Measurements from ENCODE around the gene DLGAP1.

DLGAP1 gene

DNA sequence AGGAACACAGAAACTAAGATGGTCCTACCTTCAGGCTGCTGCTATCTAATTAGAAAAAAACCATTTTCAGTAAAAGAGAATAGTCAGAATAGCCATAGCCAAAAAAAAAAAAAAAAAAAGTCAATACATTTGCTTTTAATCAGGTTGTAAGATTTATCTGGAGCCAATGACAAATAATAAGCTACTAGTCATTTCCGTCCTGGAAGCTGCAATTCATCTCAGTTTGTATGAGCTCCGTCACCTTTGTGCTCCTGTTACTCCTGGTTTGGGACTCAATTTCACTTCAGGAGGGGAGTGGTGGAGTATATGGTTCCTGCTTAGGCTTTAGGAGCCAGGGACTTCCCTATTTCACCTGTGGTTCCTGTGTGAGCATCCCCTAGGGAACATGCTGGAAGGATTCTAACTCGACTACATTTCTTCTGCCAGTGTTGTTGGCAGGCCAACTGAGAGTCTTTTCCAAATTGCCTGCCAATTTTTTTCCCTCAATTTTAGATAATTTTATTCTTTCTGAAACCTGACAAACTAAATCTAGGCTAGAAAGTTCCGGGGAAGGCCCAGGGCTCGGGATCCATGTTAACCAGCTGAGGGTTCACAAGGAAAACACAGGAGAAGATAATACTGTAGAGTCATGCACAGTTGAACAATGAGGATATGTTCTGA is 481.8 kb downstream of the DLGAP1 start:
- no peaks in the 10 kb centered on the region for H3K36me3 Mint-ChIP-seq (ENCODE audit: low read depth)
- no peak overlapping the region for H3K27ac Mint-ChIP-seq
- H3K4me1 Mint-ChIP-seq (ENCODE audit: low read depth), result no peaks in the 10 kb centered on the region
- intact Hi-C loops (cut with micrococcal nuclease), result no loop called here
- no peak overlapping the region for H3K4me3 Mint-ChIP-seq
- H3K27me3 Mint-ChIP-seq, result no peaks in the 10 kb centered on the region
- H3K9me3 Mint-ChIP-seq, result peaks cover 1% of the 10 kb centered on the region

DNA sequence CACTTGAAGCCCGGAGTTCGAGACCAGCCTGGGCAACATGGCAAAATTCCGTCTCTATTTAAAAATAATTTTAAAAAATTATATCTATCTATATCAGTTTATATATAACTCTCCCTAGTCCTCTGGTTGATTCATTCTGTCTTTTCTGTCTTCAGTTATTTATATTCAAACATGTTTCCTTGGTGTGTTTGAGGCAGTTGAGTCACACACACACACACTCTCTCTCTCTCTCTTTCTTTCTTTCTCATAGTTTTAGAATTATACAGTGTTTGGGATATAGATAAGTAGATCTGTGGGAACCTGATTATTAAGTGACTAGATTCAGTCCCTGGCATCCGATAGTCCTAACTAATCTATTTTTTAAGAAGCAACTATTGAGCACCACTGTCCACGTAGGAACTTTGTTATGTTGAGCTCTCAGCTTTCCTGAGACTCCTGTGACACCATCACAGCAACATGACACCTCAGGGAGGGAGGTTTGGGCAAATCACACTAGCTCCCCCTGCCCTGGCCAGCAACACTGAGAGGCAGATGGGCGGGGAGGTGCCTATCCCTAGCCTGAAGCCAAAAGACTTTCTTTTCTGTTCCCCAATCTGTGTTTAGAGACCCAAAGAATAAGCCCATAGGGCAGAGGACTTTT is 482.7 kb downstream of the DLGAP1 start:
- Mint-ChIP-seq H3K36me3 (ENCODE audit: low read depth) (no peaks in the 10 kb centered on the region), H3K9me3 (no peaks in the 10 kb centered on the region), H3K27ac (no peak overlapping the region), H3K4me3 (no peak overlapping the region), H3K27me3 (no peaks in the 10 kb centered on the region), H3K4me1 (ENCODE audit: low read depth) (no peaks in the 10 kb centered on the region)
- intact Hi-C loops (cut with micrococcal nuclease), result no loop called here

DNA sequence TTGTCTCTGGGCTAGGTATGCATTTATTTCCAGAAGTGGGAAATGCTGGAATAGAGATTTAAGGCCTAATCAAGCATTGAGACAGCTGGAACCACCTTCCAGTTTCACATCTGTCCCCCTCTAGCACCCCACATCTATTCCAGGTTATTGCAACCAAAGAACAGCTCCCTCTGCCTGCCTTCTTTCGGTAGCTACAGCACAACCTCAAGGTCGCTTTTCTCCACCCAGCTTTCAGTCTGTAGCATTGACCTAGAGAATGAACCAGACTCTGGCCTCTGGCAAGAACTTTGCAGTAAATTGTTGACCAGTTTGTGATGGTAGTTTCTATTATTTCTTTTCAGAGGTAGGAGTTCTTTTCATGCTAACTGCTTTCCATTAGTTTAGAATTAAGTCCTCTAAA is 484.2 kb downstream of the DLGAP1 start:
- H3K36me3 Mint-ChIP-seq (ENCODE audit: low read depth), result no peaks in the 10 kb centered on the region
- no peaks in the 10 kb centered on the region for H3K4me1 Mint-ChIP-seq (ENCODE audit: low read depth)
- no peak overlapping the region for H3K27ac Mint-ChIP-seq
- H3K4me3 Mint-ChIP-seq, result no peak overlapping the region
- peaks cover 3% of the 10 kb centered on the region for H3K27me3 Mint-ChIP-seq
- no peaks in the 10 kb centered on the region for H3K9me3 Mint-ChIP-seq
- intact Hi-C loops (cut with micrococcal nuclease), result no loop called here

DNA sequence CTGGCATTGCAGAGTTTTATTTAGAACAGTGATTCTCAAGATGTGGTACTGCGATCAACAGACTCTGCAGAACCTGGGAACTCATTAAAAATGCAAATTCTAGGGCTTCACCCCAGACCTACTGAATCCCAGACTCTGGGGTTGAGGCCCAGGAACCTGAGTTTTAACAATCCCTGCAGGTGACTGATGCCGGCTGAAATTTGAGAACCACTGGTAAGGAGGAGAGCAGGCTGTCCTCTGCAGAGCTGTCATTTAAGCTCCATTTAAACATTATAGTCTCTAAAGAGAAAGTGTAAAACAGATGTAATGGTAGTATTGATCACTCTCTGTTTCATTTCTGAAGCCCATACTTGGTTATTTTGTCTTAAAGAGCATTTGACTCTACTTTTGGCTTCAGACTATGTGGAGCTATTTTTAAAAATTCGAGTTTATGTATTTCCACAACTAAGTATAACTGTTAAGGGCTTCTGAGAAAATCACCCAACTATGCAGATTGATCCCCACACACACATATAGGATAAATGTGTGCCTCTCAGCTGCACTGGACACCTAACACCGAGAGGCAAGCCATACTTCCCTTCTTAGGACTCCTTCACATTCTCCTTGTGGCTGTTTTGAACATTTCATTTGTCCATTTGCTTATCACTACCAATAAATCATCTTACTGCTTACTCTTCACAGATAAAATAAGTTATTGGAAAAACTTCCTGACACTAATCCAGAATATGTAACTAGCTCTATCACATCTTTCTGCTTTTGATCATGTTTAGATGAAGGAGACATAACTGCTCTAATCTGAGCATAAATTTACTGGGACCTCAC is 487.5 kb downstream of the DLGAP1 start:
- H3K27me3 Mint-ChIP-seq, result peaks cover 3% of the 10 kb centered on the region
- intact Hi-C loops (cut with micrococcal nuclease), result no loop called here
- H3K27ac Mint-ChIP-seq, result no peak overlapping the region
- H3K9me3 Mint-ChIP-seq, result no peaks in the 10 kb centered on the region
- H3K36me3 Mint-ChIP-seq (ENCODE audit: low read depth), result no peaks in the 10 kb centered on the region
- H3K4me3 Mint-ChIP-seq, result no peak overlapping the region
- no peaks in the 10 kb centered on the region for H3K4me1 Mint-ChIP-seq (ENCODE audit: low read depth)

DNA sequence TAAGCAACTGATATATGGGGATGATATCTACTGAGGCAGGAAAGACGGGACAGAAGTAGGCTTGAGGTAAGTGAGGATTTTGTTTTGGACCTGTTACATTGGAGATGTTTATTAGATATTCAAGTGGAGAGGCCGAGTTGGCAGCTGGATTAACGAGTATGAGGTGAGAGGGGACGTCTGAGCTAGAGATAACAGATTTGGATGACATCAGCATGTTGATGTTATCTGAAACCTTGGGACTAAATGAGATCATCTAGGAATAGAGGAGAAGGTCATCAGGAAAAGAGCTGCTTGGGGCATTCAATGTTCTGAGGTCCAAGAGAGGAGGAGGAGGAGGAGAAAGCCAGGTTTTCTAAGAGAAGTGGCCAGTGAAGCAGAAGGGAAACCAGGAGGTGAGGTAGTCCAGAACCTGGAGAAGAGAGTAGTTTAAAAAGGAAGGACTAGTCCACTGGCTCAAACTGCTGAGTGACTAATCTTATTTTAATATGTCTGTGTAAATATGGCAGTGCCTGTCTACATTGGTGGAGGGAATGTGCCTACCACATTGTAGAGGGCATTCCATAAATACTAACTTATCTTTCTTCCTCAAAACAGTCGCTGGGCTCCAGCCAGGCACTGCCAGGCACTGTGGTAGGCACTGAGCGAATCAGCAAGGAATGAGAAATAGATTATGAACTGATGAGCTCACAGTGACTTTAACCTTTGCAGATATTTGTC is 488.3 kb downstream of the DLGAP1 start:
- Mint-ChIP-seq H3K4me1 (ENCODE audit: low read depth) (no peaks in the 10 kb centered on the region), H3K4me3 (no peak overlapping the region), H3K27ac (no peak overlapping the region), H3K9me3 (no peaks in the 10 kb centered on the region), H3K36me3 (ENCODE audit: low read depth) (no peaks in the 10 kb centered on the region), H3K27me3 (peaks cover 3% of the 10 kb centered on the region)
- intact Hi-C loops (cut with micrococcal nuclease), result no loop called here

DNA sequence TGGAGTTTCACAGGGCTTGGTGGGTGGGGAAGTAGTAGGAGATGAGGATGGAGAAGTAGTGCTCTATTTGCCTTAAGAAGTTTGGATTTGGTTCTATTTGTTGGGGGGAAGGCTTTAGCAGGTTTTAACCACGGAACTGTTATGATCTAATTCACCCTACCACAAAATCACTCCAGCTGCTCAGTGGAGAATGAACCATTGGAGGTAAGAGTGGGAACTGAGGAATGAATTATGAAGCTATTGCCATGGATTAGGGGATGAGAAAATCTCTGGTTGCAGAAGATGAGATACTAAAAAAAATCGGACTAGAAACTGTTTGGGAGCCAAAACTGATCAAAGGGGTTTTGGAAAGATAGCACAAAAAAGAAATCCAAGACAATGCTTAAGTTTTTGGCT is 488.9 kb downstream of the DLGAP1 start:
- peaks cover 3% of the 10 kb centered on the region for H3K27me3 Mint-ChIP-seq
- no peaks in the 10 kb centered on the region for H3K36me3 Mint-ChIP-seq (ENCODE audit: low read depth)
- no peak overlapping the region for H3K4me3 Mint-ChIP-seq
- intact Hi-C loops (cut with micrococcal nuclease), result no loop called here
- H3K27ac Mint-ChIP-seq, result no peak overlapping the region
- H3K4me1 Mint-ChIP-seq (ENCODE audit: low read depth), result no peaks in the 10 kb centered on the region
- no peaks in the 10 kb centered on the region for H3K9me3 Mint-ChIP-seq

DNA sequence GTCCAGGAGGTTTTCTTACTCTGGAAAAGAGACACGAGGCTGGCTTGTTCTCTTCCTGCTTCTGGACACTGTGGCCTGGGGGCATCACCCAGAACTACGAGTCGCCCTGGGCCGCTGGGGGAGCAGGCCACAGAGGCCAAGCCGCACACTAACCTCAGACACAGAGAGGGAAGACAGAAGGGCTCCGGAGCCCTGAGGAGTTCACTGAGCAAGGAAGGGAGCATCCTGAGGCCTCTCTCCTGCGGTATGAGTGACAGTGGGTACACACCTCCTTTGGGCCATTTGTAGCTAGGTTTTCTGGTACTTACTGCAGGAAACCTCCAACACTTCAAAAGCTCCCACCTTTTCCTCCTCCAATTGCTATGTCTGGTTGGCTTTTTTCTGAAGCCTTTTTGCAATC is 494.1 kb downstream of the DLGAP1 start:
- intact Hi-C loops (cut with micrococcal nuclease), result no loop called here
- no peaks in the 10 kb centered on the region for H3K27me3 Mint-ChIP-seq
- no peaks in the 10 kb centered on the region for H3K4me1 Mint-ChIP-seq (ENCODE audit: low read depth)
- no peak overlapping the region for H3K27ac Mint-ChIP-seq
- no peak overlapping the region for H3K4me3 Mint-ChIP-seq
- H3K9me3 Mint-ChIP-seq, result no peaks in the 10 kb centered on the region
- H3K36me3 Mint-ChIP-seq (ENCODE audit: low read depth), result no peaks in the 10 kb centered on the region

DNA sequence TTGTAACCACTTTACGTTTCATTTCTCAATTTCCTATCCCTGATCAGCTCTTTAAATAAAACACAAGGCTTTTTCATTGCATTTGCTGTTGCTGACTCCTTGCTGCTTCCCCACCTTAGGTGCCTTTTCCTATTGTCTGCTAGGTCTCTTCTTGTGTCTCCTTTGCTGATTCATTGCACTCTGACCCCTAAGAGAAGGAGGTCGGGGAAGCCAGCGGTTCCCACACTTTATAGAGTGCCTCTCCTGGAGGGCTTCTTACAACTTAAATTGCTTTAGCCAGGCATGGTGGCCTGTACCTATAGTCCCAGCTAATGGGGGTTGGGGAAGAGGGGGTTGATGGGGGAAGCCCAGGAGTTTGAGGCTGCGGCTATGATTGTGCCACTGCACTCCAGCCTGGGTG is 495.0 kb downstream of the DLGAP1 start:
- intact Hi-C loops (cut with micrococcal nuclease), result no loop called here
- Mint-ChIP-seq H3K4me1 (ENCODE audit: low read depth) (no peaks in the 10 kb centered on the region), H3K27me3 (no peaks in the 10 kb centered on the region), H3K4me3 (no peak overlapping the region), H3K9me3 (no peaks in the 10 kb centered on the region), H3K36me3 (ENCODE audit: low read depth) (no peaks in the 10 kb centered on the region), H3K27ac (no peak overlapping the region)

DNA sequence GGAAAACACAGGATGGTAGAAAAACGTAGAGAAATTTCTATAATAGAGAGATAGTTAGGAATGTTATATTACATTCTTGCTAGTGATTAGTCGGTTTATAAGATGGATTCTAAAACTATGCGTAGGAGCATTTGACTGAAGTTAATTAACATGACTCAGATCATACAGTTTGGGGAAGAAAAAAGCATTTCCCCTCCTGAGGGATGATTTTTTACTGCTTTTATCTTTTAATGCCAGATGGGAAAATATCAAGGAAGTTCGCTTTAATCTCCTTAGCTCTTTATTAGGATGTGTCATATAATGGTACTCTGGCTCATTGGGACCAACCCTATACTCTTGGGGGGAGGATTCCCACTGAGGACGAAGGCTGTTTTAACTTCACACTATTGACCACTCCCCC is 503.1 kb downstream of the DLGAP1 start:
- no peak overlapping the region for H3K27ac Mint-ChIP-seq
- intact Hi-C loops (cut with micrococcal nuclease), result no loop called here
- no peaks in the 10 kb centered on the region for H3K9me3 Mint-ChIP-seq
- H3K27me3 Mint-ChIP-seq, result no peaks in the 10 kb centered on the region
- H3K36me3 Mint-ChIP-seq (ENCODE audit: low read depth), result no peaks in the 10 kb centered on the region
- H3K4me3 Mint-ChIP-seq, result no peak overlapping the region
- no peaks in the 10 kb centered on the region for H3K4me1 Mint-ChIP-seq (ENCODE audit: low read depth)

DNA sequence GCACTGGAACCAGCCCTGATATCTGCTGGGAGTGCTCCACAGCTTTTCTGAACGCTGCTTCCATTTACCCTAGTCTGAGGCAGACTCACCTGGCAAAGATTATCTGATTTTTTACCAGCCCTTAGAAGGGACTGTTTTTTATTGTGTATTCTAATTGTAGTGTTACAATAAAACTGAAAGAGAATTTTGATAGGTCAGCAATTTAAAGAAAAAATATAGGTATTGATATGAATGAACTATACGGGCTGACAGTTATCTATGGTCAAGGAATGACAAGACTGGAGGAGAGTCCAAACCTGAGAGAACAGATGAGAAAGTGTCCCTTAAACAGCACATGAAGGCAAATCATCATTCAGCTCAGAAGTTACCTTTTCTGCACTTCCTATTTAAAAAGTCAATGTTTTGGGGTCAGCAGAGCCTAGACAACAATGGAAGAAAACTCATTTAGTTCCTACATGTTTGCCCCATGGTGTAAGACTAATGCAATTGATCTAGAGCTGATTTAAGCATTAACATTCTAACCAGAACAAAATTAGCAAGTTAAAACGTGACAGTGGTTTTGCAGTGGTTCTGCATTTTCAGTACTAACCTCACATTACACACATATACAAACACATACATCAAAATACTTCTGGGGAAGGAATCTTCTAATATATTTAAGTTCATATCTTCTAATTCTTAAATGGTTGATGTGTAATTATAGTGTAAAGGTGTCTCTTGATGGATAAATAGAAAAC is 504.3 kb downstream of the DLGAP1 start:
- no peaks in the 10 kb centered on the region for H3K36me3 Mint-ChIP-seq (ENCODE audit: low read depth)
- no peak overlapping the region for H3K4me3 Mint-ChIP-seq
- intact Hi-C loops (cut with micrococcal nuclease), result no loop called here
- no peak overlapping the region for H3K27ac Mint-ChIP-seq
- no peaks in the 10 kb centered on the region for H3K27me3 Mint-ChIP-seq
- no peaks in the 10 kb centered on the region for H3K9me3 Mint-ChIP-seq
- no peaks in the 10 kb centered on the region for H3K4me1 Mint-ChIP-seq (ENCODE audit: low read depth)

DNA sequence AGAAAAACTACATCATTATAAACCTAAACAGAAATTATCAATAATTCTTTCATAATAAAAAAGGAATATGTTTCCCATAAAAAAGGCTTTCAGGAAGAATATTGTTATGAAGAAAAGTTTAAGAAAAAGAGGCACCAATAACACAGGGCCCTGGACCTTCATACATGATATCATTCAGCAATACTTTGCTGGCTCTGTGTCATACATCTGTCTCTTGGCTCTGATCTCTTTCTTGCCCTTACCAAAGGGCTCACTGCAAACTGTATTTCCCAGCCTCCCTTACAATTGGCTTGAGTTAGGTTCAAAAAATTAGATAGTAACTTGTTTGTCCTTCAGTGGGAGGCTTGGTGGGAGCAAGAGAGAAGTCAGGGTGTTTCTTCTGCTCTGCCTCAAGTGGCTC is 506.1 kb downstream of the DLGAP1 start:
- intact Hi-C loops (cut with micrococcal nuclease), result no loop called here
- no peaks in the 10 kb centered on the region for H3K36me3 Mint-ChIP-seq (ENCODE audit: low read depth)
- H3K27ac Mint-ChIP-seq, result no peak overlapping the region
- no peaks in the 10 kb centered on the region for H3K4me1 Mint-ChIP-seq (ENCODE audit: low read depth)
- no peaks in the 10 kb centered on the region for H3K9me3 Mint-ChIP-seq
- H3K4me3 Mint-ChIP-seq, result no peak overlapping the region
- H3K27me3 Mint-ChIP-seq, result no peaks in the 10 kb centered on the region

DNA sequence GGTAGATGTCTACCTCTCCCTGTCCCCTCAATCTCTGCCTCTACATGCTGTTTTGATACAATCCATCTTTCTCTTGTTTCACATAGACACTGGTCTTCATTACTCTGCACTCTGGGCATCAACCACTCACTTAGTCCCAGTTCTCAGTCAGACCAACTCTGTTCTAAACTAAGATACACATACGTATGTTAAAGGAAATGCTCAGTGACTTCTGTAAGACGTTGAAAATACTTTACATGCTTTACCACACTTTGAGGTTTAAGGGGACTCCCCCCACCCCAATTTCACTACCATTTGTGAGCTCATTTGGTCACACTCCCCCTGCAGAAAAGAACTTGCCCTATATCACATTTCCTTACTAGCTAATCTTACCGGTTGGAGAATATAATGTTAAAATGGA is 507.7 kb downstream of the DLGAP1 start:
- H3K27ac Mint-ChIP-seq, result no peak overlapping the region
- intact Hi-C loops (cut with micrococcal nuclease), result no loop called here
- no peaks in the 10 kb centered on the region for H3K9me3 Mint-ChIP-seq
- H3K4me1 Mint-ChIP-seq (ENCODE audit: low read depth), result no peaks in the 10 kb centered on the region
- peaks cover 1% of the 10 kb centered on the region for H3K27me3 Mint-ChIP-seq
- no peak overlapping the region for H3K4me3 Mint-ChIP-seq
- H3K36me3 Mint-ChIP-seq (ENCODE audit: low read depth), result no peaks in the 10 kb centered on the region

DNA sequence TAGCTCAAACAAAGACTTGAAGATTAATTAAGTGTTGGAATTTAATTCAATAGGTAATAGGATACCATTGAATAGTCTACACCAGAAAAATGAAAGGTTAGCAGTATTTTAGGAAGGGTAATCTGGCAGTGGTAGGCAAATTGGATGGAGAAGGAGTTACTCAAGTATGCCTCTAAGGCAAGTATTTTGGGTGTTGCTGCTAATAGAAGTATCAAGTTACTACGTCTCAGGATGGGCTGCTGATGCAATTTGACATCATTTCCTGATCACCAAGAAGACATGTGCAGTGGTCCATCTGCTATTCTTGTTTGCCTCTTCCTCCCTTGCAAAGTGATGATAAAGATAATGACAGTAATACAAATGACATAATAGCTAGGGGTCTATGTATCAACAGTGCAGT is 519.8 kb downstream of the DLGAP1 start:
- H3K27me3 Mint-ChIP-seq, result no peaks in the 10 kb centered on the region

More for the DNA sequence above, 519.8 kb downstream of the DLGAP1 start:
- H3K4me3 Mint-ChIP-seq, result no peak overlapping the region
- H3K27ac Mint-ChIP-seq, result no peak overlapping the region
- peaks cover 13% of the 10 kb centered on the region for H3K9me3 Mint-ChIP-seq
- H3K36me3 Mint-ChIP-seq (ENCODE audit: low read depth), result no peaks in the 10 kb centered on the region
- H3K4me1 Mint-ChIP-seq (ENCODE audit: low read depth), result no peaks in the 10 kb centered on the region
- intact Hi-C loops (cut with micrococcal nuclease), result no loop called here

Measured in dendritic cell treated with granulocyte-macrophage colony-stimulating factor and Interleukin-4, amounts not matched to agents 40 ng/mL and 50 ng/mL, for 4 days (primary cell).